PFSK-1 (cell line): ENCODE data around the gene NT5DC3.

Experiments
- FOXP2 ChIP-seq: optimal IDR thresholded peaks from 2 replicates; pipeline ENCODE3; 2011; ENCODE audit warnings: borderline replicate concordance, control low read depth, inconsistent platforms; ENCODE audit not compliant: insufficient read depth; ENCODE audit errors: extremely low read length, extremely low read depth
- POLR2AphosphoS5 ChIP-seq: IDR thresholded peaks from 2 replicates; pipeline ENCODE4 v1.6.1; 2012; ENCODE audit warnings: low read depth, mild to moderate bottlenecking, control low read depth, low read length, moderate library complexity
- REST ChIP-seq, 2 experiments: IDR thresholded peaks; 2 replicates each; pipeline versions ENCODE4 v1.6.1 to v1.8.0; 2011 to 2012; ENCODE audit warnings: low read depth in 2 of 2, low read length in 2 of 2, control low read depth in 1 of 2, inconsistent platforms in 1 of 2, mild to moderate bottlenecking in 1 of 2, moderate library complexity in 1 of 2; ENCODE audit not compliant: insufficient read depth in 1 of 2
- SIN3A ChIP-seq: IDR thresholded peaks from 2 replicates; pipeline ENCODE4 v1.6.1; 2012; ENCODE audit warnings: mild to moderate bottlenecking, low read length, moderate library complexity, borderline replicate concordance; ENCODE audit not compliant: insufficient read depth
- TAF1 ChIP-seq: IDR thresholded peaks from 2 replicates; pipeline ENCODE4 v1.6.1; 2012; ENCODE audit warnings: low read length, control low read depth, borderline replicate concordance; ENCODE audit not compliant: insufficient read depth

The NT5DC3 gene

DNA sequence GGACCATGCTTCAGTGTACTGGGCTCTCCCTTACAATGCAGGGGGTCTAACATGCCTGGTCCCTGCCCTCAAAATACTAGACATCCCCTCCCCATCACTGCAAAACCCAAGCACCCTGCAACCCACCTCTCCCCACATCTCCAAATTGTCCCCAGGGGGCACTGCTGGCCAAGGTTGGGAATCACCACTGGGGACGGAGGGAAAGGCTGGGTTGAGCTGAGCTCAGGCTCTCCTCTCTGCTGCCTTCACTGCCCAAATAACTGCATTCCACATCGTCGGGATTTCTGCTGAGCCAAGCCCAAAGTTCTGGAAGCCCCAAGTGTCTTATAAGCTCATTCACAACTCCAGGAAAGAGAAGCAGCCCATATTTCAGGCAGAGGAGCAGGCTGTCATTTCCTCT lies 69.6 kb downstream of the NT5DC3 start:
- TF ChIP-seq FOXP2 = no peak
- TF ChIP-seq TAF1 = no peak
- no peak for TF ChIP-seq SIN3A
- no peak for TF ChIP-seq REST (IDR thresholded peaks at IDR 0.05; ENCODE audit: insufficient read depth in 1 of 2, low read depth in 2 of 2, low read length in 2 of 2)
- TF ChIP-seq POLR2AphosphoS5 = no peak

- TF ChIP-seq FOXP2 = no peak
- no peak for TF ChIP-seq TAF1
- no peak for TF ChIP-seq REST (IDR thresholded peaks at IDR 0.05; ENCODE audit: insufficient read depth in 1 of 2, low read depth in 2 of 2, low read length in 2 of 2)
- no peak for TF ChIP-seq POLR2AphosphoS5
- TF ChIP-seq SIN3A = no peak
Observed at GRCh38 chr12:103769240-103769945, 71.6 kb downstream of the NT5DC3 start.

GRCh38 chr12:103768467-103769123 lies 72.4 kb downstream of the NT5DC3 start:
- TF ChIP-seq REST (IDR thresholded peaks at IDR 0.05; ENCODE audit: insufficient read depth in 1 of 2, low read depth in 2 of 2, low read length in 2 of 2) (no peak), TAF1 (no peak)

DNA sequence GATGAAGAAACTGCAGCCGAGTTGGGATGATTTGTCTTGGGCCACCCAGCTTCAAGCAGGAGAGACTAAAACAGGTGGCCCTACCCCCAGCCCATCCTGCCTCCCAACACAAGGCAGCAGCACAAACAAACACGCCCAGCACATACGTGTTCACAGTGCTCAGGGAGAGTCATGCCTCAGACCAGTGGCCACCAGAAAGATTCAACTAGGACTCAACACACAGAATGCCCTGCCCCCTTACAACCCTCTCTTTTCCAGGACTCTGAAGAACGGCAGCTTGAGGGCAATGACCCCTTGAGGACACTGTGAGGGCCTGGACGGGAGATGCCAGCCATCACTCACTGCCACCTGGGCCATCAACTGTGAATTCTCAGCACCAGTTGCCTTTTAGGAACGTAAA lies 75.0 kb downstream of the NT5DC3 start:
- no peak for TF ChIP-seq REST (IDR thresholded peaks at IDR 0.05; ENCODE audit: insufficient read depth in 1 of 2, low read depth in 2 of 2, low read length in 2 of 2)
- no peak for TF ChIP-seq POLR2AphosphoS5
- TF ChIP-seq TAF1 = no peak
- no peak for TF ChIP-seq SIN3A
- no peak for TF ChIP-seq FOXP2

DNA sequence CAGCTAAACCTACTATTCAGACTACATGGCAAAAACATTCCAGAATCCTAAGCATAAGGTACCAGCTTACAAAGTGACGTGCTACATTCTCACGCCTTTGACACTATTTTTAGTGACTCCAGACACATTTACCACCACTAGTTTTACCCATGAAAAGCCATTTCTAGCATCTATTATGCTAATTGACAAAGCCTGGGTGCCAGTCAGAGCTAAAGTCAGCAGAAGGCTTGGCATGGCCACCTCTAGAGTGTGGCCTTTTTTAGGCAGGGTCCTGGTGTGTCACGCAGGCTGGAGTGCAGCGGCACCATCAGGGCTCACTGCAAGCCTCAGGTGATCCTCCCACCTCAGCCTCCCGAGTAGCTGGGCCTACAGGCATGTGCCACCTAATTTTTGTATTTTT lies 75.7 kb downstream of the NT5DC3 start:
- TF ChIP-seq FOXP2 = no peak
- no peak for TF ChIP-seq POLR2AphosphoS5
- no peak for TF ChIP-seq SIN3A
- TF ChIP-seq REST (IDR thresholded peaks at IDR 0.05; ENCODE audit: insufficient read depth in 1 of 2, low read depth in 2 of 2, low read length in 2 of 2) = no peak
- no peak for TF ChIP-seq TAF1
